Measurements from ENCODE around the gene SNED1.
"Not testable (repeated sequence)": the region's sequence is repeated elsewhere in the genome, so short reads cannot be mapped to it uniquely, and the experiment has no call there.

SNED1 gene

GRCh38 chr2:241088376-241088775 lies 90.0 kb downstream of the SNED1 start:
- no peak for DNase-seq

DNA sequence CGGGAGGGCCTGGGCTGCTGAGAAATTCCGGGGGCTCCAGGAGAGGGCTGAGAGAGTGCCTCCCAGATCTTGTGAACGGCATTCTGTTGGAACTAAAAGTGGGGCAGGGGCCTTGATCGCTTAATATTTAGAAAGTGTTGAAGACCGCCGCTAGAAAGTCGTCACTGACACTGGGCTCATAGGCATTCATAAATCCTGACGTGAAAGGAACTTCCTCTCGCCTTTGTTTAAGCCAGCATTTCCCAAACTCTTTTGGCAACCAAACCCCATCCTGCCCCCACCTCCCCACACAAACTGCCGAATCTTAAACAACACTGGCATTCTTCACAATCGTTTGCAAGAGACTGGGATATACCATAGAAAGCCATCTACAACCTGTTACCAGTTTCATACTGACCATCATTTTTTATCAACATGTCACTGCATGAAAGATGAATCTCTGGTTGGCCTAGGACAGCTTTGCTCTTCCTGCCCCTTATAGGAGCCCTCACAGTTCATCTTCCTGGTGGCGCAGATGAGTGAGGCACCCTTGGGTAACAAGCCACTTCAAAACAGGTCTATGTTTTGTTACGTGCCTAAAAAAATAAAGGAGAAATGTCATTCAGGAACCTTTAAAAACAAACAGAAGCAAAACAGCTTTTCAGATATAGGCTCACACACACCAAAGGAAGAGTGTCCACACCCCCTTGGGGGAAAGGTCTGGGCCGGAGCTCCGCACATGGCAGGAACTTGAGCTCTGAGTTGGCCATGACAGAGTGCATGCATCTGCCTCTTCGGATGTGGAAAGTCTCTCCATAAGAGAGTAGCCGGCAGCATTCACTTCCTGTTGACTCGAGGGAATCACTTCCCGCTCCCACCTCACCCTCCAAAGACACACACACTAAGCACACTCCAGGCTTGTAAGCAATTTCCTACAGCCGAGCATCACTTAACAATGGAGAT lies 90.6 kb downstream of the SNED1 start:
- DNase-seq, result no peak

GRCh38 chr2:241091201-241091600 lies 92.8 kb downstream of the SNED1 start:
- no peak for DNase-seq

DNA sequence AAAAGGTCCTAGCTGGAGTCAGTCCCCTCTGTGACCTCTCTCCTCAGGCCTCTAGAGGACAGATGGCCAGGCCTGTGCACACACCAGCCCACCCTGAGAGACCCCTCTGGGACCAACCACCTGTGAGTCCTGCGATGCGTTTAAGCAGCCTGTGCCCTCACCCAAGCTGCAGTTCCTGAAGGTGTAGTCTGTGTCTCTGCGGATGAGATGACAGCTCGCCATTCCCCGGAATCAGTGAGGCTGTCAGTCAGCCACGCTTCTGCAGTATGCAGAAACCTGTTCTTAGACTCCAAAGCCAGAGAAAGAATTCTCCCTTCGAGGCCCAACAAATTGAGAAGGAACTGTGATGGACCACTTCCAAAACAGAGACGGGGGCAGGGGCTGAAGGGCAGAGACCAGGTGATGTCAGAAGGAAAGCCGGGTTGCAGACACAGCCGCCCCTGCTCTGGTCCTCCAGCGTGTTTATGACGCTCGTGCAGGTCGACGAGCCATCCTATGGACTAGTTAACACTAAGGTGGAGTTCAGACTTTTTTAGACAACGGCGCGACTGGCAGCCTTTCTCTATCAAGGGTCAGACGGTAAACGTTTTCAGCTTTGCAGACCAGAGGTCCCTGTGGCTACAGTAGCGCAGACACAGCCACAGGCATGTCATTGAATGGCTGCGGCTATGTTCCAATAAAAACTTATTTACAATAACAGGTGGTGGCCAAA lies 93.5 kb downstream of the SNED1 start:
- DNase-seq, result no peak

GRCh38 chr2:241092677-241093076 lies 94.3 kb downstream of the SNED1 start:
- no peak for DNase-seq

- DNase-seq, result not testable (repeated sequence)
Observed at GRCh38 chr2:241093133-241093781, 94.8 kb downstream of the SNED1 start.

DNA sequence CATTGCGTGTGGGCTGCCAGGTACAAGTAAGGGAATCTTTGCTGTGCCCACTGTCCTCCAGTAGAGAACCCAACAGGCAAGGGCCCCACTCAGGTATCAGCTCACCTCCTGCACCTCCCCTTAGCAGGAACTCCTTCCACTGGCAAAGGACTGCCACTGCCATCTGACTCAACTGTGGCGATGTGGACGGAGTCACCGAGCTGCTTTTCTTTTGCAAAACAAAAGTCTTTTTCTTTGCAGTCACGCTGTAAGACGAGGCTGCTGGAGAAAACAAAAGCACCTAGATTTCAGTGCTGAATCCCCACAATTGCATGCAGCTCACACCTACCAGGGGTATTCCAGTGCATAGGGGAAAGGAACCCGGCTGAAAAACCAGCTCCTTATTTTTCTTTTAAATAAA lies 95.8 kb downstream of the SNED1 start:
- no peak for DNase-seq

GRCh38 chr2:241094924-241095420 lies 96.6 kb downstream of the SNED1 start:
- DNase-seq, result no peak

- no peak for DNase-seq
Observed at GRCh38 chr2:241095594-241096290, 97.3 kb downstream of the SNED1 start.

DNA sequence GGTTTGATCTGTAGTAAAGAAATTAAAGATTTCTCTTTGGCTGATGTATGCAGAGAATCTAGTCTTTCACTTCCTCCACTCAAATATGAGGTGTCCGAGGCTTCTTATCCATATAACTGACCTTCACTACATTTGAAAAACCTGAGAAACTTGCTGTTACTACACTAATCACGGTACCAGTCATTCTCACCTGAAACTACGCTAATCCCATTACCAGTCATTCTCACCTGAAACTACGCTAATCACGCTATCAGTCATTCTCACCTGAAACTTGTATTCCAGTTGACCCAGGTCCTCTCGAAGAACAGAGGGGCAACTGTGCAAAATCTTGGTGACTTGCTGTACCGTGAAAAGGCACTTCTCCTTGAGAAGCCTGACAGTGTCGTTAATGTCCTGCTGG lies 98.6 kb downstream of the SNED1 start:
- peak; percentile 22 to 31 for DNase-seq

GRCh38 chr2:241099246-241099645 lies 100.8 kb downstream of the SNED1 start:
- peak; percentile 11 to 17 for DNase-seq

GRCh38 chr2:241102239-241102803 lies 103.9 kb downstream of the SNED1 start, which contains the start of gene MTERF4:
TSS of gene MTERF4 (minus strand) at chr2:241102287. CDS start at chr2:241102273, 14 bp downstream.
- DNase-seq, result peak; percentile 93 to 94

GRCh38 chr2:241103176-241103595 lies 104.8 kb downstream of the SNED1 start:
- DNase-seq, result peak in 1 of 2 experiments; percentile 20

- peak in 1 of 2 experiments; percentile 9 for DNase-seq
Observed at GRCh38 chr2:241104611-241105010, 106.2 kb downstream of the SNED1 start.

GRCh38 chr2:241105641-241106040 lies 107.2 kb downstream of the SNED1 start:
- DNase-seq, result peak in 1 of 2 experiments; percentile 16

GRCh38 chr2:241107031-241107783 lies 108.8 kb downstream of the SNED1 start:
- no peak for DNase-seq

GRCh38 chr2:241108271-241109209 lies 110.1 kb downstream of the SNED1 start:
- no peak for DNase-seq

- peak; percentile 38 to 60 for DNase-seq
Observed at GRCh38 chr2:241109210-241110088, 111.0 kb downstream of the SNED1 start.

- no peak for DNase-seq
Observed at GRCh38 chr2:241110089-241110606, 111.7 kb downstream of the SNED1 start.

Data from activated T-cell treated with anti-CD3 and anti-CD28 coated beads, Interleukin-2, amount 50 U/mL, for 48 hours (primary cell).